Cortex of kidney (tissue), 1 donor: ENCODE data around the gene MYH3.
"Not testable (repeated sequence)": the region's sequence is repeated elsewhere in the genome, so short reads cannot be mapped to it uniquely, and the experiment has no call there.

Experiments used
- DNase-seq: peaks from one replicate; lab custom pipeline; 2025; lab: John Stamatoyannopoulos, UW

MYH3 gene

GRCh38 chr17:10657148-10657547 is at the start of gene MYH3:
TSS of gene MYH3 (minus strand) at chr17:10657309. CDS start at chr17:10655064, 2,245 bp downstream.
- no peak for DNase-seq

GRCh38 chr17:10705727-10706126 is 48.6 kb upstream of the MYH3 start:
- DNase-seq = no peak

DNA sequence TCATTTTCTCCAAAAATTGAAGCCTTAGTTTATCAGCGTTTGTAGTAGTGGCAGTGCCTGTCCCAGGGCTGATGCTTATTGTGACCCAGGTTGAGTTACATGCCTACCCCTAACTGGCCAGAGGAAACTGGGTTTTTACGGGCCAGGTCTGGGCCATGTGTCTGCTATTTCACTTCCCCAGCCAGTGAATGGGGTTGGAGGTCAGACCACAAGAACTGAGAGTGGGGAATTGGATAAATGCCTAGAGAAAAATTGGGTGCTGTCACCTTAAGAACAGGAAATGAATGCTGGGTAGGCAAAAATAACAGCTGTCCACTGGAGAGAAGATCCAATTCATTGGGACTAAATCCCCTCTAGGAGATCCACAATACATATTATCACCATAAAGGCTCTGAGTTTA is 45.5 kb upstream of the MYH3 start:
- DNase-seq = no peak

DNA sequence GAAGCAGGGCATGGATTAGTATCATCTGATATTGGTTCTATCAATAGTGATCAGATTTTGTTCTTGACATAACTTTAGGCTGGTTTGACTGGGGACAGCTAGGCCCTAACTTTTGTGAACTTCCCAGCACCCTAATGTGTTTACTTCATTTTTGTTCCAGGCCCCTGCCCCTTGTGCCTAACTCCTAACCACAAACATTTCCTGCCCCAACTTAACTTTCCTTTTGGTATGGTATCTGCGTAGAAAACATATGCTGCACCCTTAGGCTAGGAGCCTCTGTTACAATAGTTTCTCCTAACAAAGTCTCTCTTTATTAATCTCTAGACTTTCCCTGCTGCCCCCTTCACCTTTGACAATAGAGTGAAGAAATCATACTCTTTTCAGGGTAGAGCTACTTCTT is 42.7 kb upstream of the MYH3 start:
- no peak for DNase-seq

- DNase-seq = no peak
Measured at GRCh38 chr17:10698096-10698818, 41.1 kb upstream of the MYH3 start.

- peak; percentile 40 for DNase-seq
Measured at GRCh38 chr17:10697092-10698081, 40.3 kb upstream of the MYH3 start, which contains the start of the genes ADPRM and SCO1. TSS of gene ADPRM (plus strand) at chr17:10697594. CDS start at chr17:10704927, 7,333 bp downstream. TSS of gene SCO1 (minus strand) at chr17:10697533. CDS start at chr17:10697507, 26 bp downstream.

GRCh38 chr17:10695875-10696407 is 38.8 kb upstream of the MYH3 start:
- not testable (repeated sequence) for DNase-seq

DNA sequence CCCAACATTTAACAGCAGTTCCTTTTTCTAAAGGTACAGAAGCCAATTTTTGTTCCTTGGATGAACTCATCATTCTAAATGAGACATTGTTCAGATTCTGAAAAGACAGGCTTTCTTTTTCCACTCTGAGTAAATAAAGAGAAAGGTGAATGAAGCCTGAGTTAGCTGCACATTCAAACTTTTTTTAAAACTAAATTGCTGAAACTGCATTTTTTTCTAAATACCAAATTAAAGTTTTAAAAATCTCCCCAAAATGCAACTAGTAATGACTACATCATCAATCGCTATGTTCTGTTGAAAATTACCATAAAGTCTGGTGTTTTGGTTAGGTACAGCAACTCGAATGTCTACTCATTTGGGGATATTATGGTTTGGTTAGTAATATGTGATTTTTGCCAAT is 30.4 kb upstream of the MYH3 start:
- no peak for DNase-seq

GRCh38 chr17:10683853-10684252 is 26.7 kb upstream of the MYH3 start:
- no peak for DNase-seq

DNA sequence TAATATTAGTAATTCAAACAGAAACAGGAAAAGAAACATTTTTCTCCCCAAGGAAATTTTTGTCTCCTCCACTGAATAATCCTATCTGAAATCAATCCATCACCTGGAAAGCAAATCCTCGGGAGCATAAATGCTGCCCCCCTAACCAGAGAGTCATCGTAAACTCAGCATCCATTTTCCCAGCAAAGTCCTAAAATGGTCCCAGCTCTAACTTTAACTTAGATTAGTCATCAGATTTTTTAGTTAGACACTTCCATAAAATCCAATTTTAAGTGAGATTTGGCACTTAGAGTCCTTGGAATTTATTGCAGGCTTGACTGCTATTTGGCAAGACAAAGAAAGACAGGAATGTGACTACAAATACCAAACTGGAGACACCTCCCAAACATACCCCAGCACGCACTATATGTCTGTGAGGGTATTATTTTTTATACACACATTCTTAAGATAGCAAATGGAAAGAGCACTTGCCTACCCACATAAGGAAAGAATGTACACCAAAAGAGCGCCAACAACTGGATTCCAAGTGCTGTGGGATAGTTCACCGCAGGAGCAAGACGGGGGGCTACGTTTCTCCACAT is 24.8 kb upstream of the MYH3 start:
- no peak for DNase-seq

DNA sequence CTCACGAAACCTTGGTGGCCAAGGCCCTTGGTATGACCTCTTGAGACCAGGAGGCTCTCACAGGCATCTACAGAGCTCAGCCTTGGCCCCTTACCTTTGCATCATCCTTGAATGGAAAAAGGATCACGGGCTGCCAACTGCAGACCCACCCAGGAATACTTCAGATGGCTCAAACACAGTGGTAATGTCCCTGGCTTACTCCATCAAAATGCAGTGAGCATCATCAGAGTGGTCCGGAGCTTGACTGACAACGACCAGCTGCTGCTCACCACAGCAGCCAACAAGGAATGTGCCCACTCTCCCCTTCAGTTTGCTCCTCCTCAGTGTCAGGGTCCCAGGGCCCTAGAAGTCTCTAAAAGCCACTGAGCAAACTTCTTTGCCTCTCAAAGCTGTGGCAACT is 17.6 kb upstream of the MYH3 start:
- DNase-seq = no peak

DNA sequence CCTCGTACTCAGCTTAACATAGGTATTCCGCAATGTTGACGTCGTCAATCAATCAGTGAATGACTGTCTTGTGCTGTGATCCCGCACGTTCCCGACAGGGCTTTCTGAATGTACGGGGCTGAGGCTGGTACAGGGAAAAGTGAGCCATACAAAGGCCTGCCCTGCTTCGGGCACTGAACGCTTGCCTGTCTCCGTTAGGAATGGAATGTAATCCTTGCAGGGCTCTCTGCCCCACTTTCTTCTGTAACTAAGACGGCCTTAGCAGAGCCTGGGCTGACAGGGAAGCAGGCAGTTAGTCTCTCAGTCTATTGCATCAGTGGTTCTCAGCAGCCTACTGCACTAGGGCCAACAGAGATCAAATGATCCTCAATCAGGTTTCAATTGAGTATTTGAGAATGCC is 16.2 kb upstream of the MYH3 start:
- no peak for DNase-seq

- DNase-seq = no peak
Measured at GRCh38 chr17:10668775-10669174, 11.7 kb upstream of the MYH3 start.

DNA sequence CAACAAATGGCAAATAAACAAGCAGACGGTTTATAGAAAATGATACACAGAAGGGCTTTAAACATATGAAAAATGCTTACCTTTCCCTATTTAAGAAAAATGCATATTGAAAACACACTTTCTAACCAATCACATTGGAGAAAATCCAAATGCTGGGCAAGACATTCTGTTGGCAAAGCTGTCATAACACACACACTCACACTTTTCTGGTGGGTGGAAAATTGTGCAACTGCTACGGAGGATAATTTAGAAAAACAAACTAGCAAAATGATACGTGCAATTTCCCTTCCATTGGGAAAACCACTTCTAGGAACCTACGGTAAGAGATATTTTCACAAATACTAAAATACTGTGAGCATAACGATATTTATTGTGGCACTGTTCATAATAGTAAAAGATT is 9.8 kb upstream of the MYH3 start:
- DNase-seq = no peak

DNA sequence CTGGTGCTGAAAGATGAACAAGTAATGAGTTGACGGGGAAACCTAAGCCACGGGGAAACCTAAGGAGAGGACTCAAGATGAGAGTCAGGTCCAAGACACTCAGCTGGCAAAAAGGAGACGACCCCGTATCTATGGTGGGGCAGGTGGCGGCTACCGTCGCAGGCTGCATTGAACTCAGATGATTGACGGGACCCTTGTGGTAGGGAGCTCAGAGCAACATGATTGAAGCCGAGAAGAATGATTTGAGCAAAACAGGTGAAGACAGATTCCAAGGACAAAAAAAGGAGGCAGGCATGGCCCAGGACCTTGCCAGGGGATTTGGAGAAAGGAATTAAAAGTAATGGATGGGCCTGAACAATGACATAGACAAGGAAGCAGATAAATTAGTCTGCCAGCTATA is 7.5 kb upstream of the MYH3 start:
- DNase-seq = no peak

GRCh38 chr17:10663231-10663630 is 6.1 kb upstream of the MYH3 start:
- no peak for DNase-seq

DNA sequence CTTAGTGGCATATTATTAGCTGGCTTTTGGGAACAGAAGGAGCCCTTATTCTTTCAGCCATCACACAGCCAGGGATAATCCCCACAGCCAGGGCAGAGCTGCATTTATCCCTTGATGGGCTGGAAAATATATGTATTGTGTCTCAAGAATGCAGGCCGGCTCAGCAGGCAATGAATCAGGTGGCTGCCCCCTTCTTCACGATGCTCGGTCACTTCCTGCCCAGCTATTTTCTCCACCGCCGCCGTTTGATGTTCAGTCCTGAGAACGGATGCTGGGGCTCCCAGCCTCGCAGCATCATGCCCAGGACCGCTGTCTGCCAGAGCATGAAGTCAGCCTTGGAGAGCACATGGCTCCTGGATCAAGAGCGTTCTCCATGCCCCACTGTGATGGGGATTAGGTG is 4.3 kb upstream of the MYH3 start:
- DNase-seq = no peak

DNA sequence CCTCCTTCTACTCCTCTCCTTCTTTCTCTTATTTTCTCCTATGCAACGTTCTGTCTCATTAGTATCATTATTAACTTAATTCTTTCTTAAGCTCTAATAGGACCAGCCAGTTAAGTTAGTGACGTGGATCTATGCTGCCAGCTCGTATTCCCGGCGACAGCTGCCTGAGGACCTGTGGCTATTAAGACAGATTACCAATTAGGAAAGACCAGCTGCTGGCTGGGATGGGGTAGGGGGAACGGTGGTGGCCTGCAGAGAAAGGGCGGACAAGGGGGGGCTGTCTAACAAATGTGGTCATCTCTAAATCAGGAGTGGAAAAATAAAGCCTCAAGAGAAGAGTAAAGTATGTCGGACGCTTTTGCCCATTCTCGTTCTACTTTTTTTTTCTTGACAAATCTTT is 770 bp upstream of the MYH3 start:
- DNase-seq = no peak

- no peak for DNase-seq
Measured at GRCh38 chr17:10653987-10654386, 3.1 kb downstream of the MYH3 start.

GRCh38 chr17:10652984-10653659 is 4.0 kb downstream of the MYH3 start:
- DNase-seq = no peak

DNA sequence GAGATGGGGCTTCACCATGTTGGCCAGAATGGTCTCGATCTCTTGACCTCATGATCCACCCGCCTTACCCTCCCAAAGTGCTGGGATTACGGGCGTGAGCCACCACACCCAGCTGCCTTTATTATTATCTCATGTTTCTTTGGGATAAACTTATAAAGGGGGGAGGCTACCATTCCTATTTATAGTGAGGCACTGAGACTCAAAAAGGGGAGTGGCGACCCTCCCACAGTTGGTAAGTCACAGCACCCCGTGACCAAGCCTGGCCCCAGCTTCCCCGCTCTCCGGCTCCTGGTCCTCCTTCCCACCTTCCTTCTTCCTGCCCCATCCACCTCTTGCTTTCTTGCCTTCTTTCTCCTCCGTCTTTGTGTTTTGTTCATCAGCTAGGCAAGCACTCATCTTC is 5.2 kb downstream of the MYH3 start:
- DNase-seq = no peak

GRCh38 chr17:10649602-10650001 is 7.5 kb downstream of the MYH3 start:
- no peak for DNase-seq
